ENCODE results near the gene BRWD1. TPM values are rescaled to one million over a fixed set of nuclear protein-coding genes. Genes with fewer than 3 reads are reported as not detected.
"Not testable (repeated sequence)": the region's sequence is repeated elsewhere in the genome, so short reads cannot be mapped to it uniquely, and the experiment has no call there.

The BRWD1 gene
- total RNA-seq, 2 donors from 2014 or later: 29.3 to 46.7 TPM

GRCh38 chr21:39232861-39233291 is 80.6 kb downstream of the BRWD1 start:
- no peak for ATAC-seq
- H3K36me3 Mint-ChIP-seq: peaks cover 14% of the 10 kb centered on the region in 2 donors
- no peaks in the 10 kb centered on the region for H3K9me3 Mint-ChIP-seq

GRCh38 chr21:39224930-39225329 is 88.5 kb downstream of the BRWD1 start:
- Mint-ChIP-seq H3K36me3 (peaks cover 6 to 21% of the 10 kb centered on the region in 2 donors), H3K9me3 (no peaks in the 10 kb centered on the region), H3K27ac (no peak overlapping the region)
- ATAC-seq: peak in 1 of 2 donors; percentile 68
- DNase-seq (ENCODE audit: low spot score in 2 of 2): no peak

More at GRCh38 chr21:39232861-39233291, 80.6 kb downstream of the BRWD1 start:
- no peak overlapping the region for H3K27ac Mint-ChIP-seq
- DNase-seq (ENCODE audit: low spot score in 2 of 2): no peak

GRCh38 chr21:39221997-39222486 is 91.4 kb downstream of the BRWD1 start:
- DNase-seq (ENCODE audit: low spot score in 2 of 2): no peak

GRCh38 chr21:39221282-39221996 is 92.0 kb downstream of the BRWD1 start:
- H3K36me3 Mint-ChIP-seq: peaks cover 6 to 13% of the 10 kb centered on the region in 2 donors
- no peak overlapping the region for H3K27ac Mint-ChIP-seq
- DNase-seq (ENCODE audit: low spot score in 2 of 2) (no peak), ATAC-seq (no peak)
- H3K9me3 Mint-ChIP-seq: no peaks in the 10 kb centered on the region

More at GRCh38 chr21:39221997-39222486, 91.4 kb downstream of the BRWD1 start:
- no peak for ATAC-seq
- peaks cover 6 to 18% of the 10 kb centered on the region in 2 donors for H3K36me3 Mint-ChIP-seq
- H3K27ac Mint-ChIP-seq: no peak overlapping the region
- H3K9me3 Mint-ChIP-seq: no peaks in the 10 kb centered on the region

- H3K27ac Mint-ChIP-seq; DNase-seq (ENCODE audit: low spot score in 2 of 2); ATAC-seq; H3K9me3 Mint-ChIP-seq: not testable (repeated sequence)
- H3K36me3 Mint-ChIP-seq: peaks cover 6 to 13% of the 10 kb centered on the region in 2 donors
These were observed 92.6 kb downstream of the BRWD1 start for GRCh38 chr21:39220875-39221274.

- no peak overlapping the region for H3K27ac Mint-ChIP-seq
- peaks cover 6 to 13% of the 10 kb centered on the region in 2 donors for H3K36me3 Mint-ChIP-seq
- DNase-seq (ENCODE audit: low spot score in 2 of 2) (no peak), ATAC-seq (peak in 1 of 2 donors; percentile 33)
- no peaks in the 10 kb centered on the region for H3K9me3 Mint-ChIP-seq
These were observed 93.3 kb downstream of the BRWD1 start for GRCh38 chr21:39220150-39220549.

- no peak overlapping the region for H3K27ac Mint-ChIP-seq
These were observed 95.4 kb downstream of the BRWD1 start for GRCh38 chr21:39218082-39218409.

GRCh38 chr21:39217356-39218081 is 95.9 kb downstream of the BRWD1 start:
- DNase-seq (ENCODE audit: low spot score in 2 of 2) (no peak), ATAC-seq (no peak)
- Mint-ChIP-seq H3K36me3 (peaks cover 0 to under 1% of the 10 kb centered on the region in 2 donors), H3K9me3 (no peaks in the 10 kb centered on the region), H3K27ac (no peak overlapping the region)

More at GRCh38 chr21:39218082-39218409, 95.4 kb downstream of the BRWD1 start:
- Mint-ChIP-seq H3K36me3 (peaks cover under 1% of the 10 kb centered on the region in 2 donors), H3K9me3 (no peaks in the 10 kb centered on the region)
- DNase-seq (ENCODE audit: low spot score in 2 of 2): no peak
- no peak for ATAC-seq

GRCh38 chr21:39216290-39216689 is 97.1 kb downstream of the BRWD1 start:
- no peak overlapping the region for H3K27ac Mint-ChIP-seq
- peaks cover 7 to 8% of the 10 kb centered on the region in 2 donors for H3K36me3 Mint-ChIP-seq
- DNase-seq (ENCODE audit: low spot score in 2 of 2): no peak
- no peaks in the 10 kb centered on the region for H3K9me3 Mint-ChIP-seq
- ATAC-seq: no peak

- ATAC-seq (no peak), DNase-seq (ENCODE audit: low spot score in 2 of 2) (no peak)
- no peak overlapping the region for H3K27ac Mint-ChIP-seq
- no peaks in the 10 kb centered on the region for H3K9me3 Mint-ChIP-seq
- peaks cover 7 to 20% of the 10 kb centered on the region in 2 donors for H3K36me3 Mint-ChIP-seq
These were observed 98.4 kb downstream of the BRWD1 start for GRCh38 chr21:39215078-39215477.

GRCh38 chr21:39209334-39209688 is 104.1 kb downstream of the BRWD1 start:
- Mint-ChIP-seq H3K27ac (peak overlapping the region; percentile 40 to 70), H3K36me3 (peaks cover 13 to 29% of the 10 kb centered on the region in 2 donors), H3K9me3 (no peaks in the 10 kb centered on the region)
- DNase-seq (ENCODE audit: low spot score in 2 of 2) (no peak), ATAC-seq (no peak)

- no peak for DNase-seq (ENCODE audit: low spot score in 2 of 2)
- peaks cover 13 to 29% of the 10 kb centered on the region in 2 donors for H3K36me3 Mint-ChIP-seq
- no peak for ATAC-seq
- no peaks in the 10 kb centered on the region for H3K9me3 Mint-ChIP-seq
- H3K27ac Mint-ChIP-seq: peak overlapping the region; percentile 40 to 70
These were observed 104.7 kb downstream of the BRWD1 start for GRCh38 chr21:39208624-39209333.

- no peak overlapping the region for H3K27ac Mint-ChIP-seq
- H3K36me3 Mint-ChIP-seq: peaks cover 9 to 12% of the 10 kb centered on the region in 2 donors
These were observed 109.3 kb downstream of the BRWD1 start for GRCh38 chr21:39204134-39204533.

GRCh38 chr21:39198800-39199199 is 114.6 kb downstream of the BRWD1 start:
- Mint-ChIP-seq H3K27ac (no peak overlapping the region), H3K9me3 (no peaks in the 10 kb centered on the region), H3K36me3 (peaks cover 18 to 37% of the 10 kb centered on the region in 2 donors)
- DNase-seq (ENCODE audit: low spot score in 2 of 2) (no peak), ATAC-seq (peak in 1 of 2 donors; percentile 5)

More at GRCh38 chr21:39204134-39204533, 109.3 kb downstream of the BRWD1 start:
- DNase-seq (ENCODE audit: low spot score in 2 of 2) (no peak), ATAC-seq (no peak)
- no peaks in the 10 kb centered on the region for H3K9me3 Mint-ChIP-seq

- H3K27ac Mint-ChIP-seq: no peak overlapping the region
- no peak for ATAC-seq
- peaks cover 18 to 37% of the 10 kb centered on the region in 2 donors for H3K36me3 Mint-ChIP-seq
- DNase-seq (ENCODE audit: low spot score in 2 of 2): no peak
- H3K9me3 Mint-ChIP-seq: no peaks in the 10 kb centered on the region
These were observed 115.8 kb downstream of the BRWD1 start for GRCh38 chr21:39197448-39198233.

- Mint-ChIP-seq H3K27ac (peak overlapping the region; percentile 22 to 76), H3K9me3 (no peaks in the 10 kb centered on the region), H3K36me3 (peaks cover 18 to 37% of the 10 kb centered on the region in 2 donors)
- DNase-seq (ENCODE audit: low spot score in 2 of 2) (no peak), ATAC-seq (no peak)
These were observed 116.6 kb downstream of the BRWD1 start for GRCh38 chr21:39196838-39197237.

All from activated naive CD4-positive, alpha-beta T cell treated with anti-CD3 and anti-CD28 coated beads, Interleukin-2, amount 50 U/mL, for 72 hours (primary cell).